HepG2 (cell line): ENCODE results near the gene DDR2.

Source experiments
- ELF4 ChIP-seq: sonication (generic); formaldehyde crosslinking; IDR thresholded peaks from 2 replicates; pipeline ENCODE4 v1.5.0; 2020; ENCODE audit warnings: missing genetic modification reagents, mild to moderate bottlenecking, moderate library complexity, borderline replicate concordance
- ETV6 ChIP-seq: sonication (generic); formaldehyde crosslinking; conservative IDR thresholded peaks from 2 replicates; pipeline ENCODE4 v1.4.0; 2020; ENCODE audit warnings: missing genetic modification reagents
- EZH2 ChIP-seq: conservative IDR thresholded peaks from 2 replicates; pipeline ENCODE4 v1.6.1; 2012; ENCODE audit warnings: mild to moderate bottlenecking, low read depth, low read length, moderate library complexity
- MEIS1 ChIP-seq: sonication (generic); formaldehyde crosslinking; IDR thresholded peaks from 2 replicates; pipeline ENCODE4 v1.9.0; 2021; ENCODE audit warnings: mild to moderate bottlenecking, missing genetic modification reagents, moderate library complexity, borderline replicate concordance
- POLR2A ChIP-seq, 2 experiments: IDR thresholded peaks; 2 replicates each; pipeline ENCODE4 v1.6.1; 2011; ENCODE audit warnings: low read depth in 2 of 2, low read length in 2 of 2, mild to moderate bottlenecking in 1 of 2, moderate library complexity in 1 of 2; ENCODE audit not compliant: insufficient read depth in 1 of 2
- POLR2AphosphoS5 ChIP-seq: IDR thresholded peaks from 2 replicates; pipeline ENCODE4 v1.6.1; 2012; ENCODE audit warnings: low read depth, low read length
- SMC3 ChIP-seq: IDR thresholded peaks from 2 replicates; pipeline ENCODE4 v1.6.1; 2011; ENCODE audit warnings: low read length, improper control_type of control experiment
- TARDBP ChIP-seq: sonication (generic); formaldehyde crosslinking; IDR thresholded peaks from 2 replicates; pipeline ENCODE4 v1.8.0; 2022; ENCODE audit warnings: mild to moderate bottlenecking, missing genetic modification reagents
- ZIK1 ChIP-seq: sonication (generic); formaldehyde crosslinking; IDR thresholded peaks from 2 replicates; pipeline ENCODE4 v1.5.0; 2020; ENCODE audit warnings: mild to moderate bottlenecking, low read depth, missing genetic modification reagents, borderline replicate concordance
- TF ChIP-seq, protein P1 (sequence below): sonication (generic); formaldehyde crosslinking; IDR thresholded peaks from 2 replicates; pipeline ENCODE4 v1.5.0; 2020; ENCODE audit warnings: mild to moderate bottlenecking, missing genetic modification reagents, moderate library complexity

DNA sequence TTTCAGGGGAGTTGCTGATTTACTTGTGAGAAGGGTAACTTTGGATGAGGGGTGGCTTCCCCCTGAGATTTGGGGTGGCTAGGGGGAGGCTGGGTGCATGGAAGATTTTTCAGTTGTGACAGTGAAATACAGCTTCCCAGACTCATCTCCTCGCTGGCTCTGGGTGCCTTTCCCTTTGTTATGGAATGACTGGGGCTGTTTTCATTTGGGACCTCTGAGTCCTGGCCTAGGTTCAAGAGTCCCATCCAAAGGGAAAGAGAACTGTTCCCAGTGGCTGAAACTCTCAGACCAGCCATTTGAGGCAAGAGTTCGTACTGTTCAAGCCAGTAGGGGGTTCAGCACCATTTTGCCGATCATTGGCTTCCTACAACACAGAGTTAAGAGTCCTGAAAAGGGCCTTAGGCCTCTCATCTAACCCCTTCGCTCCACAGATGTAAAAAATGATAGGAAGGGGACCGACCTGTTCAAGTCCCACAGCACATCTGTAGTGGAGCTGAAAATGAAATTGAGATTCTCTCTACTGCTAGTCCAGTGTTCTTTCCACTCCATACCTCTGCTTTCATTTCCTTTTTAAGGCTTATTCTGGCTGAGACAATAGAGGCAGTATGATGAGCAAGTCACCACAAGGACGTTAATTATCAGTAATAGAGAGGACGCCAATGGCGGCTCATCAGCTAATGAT lies 958 bp downstream of the DDR2 start:
- TF ChIP-seq ETV6 (CRISPR knock-in tag) (no peak), POLR2AphosphoS5 (no peak), MEIS1 (CRISPR knock-in tag) (no peak), ZIK1 (CRISPR knock-in tag) (no peak), SMC3 (no peak), EZH2 (no peak), POLR2A (IDR thresholded peaks at IDR 0.05; ENCODE audit: insufficient read depth in 1 of 2, low read depth in 2 of 2, low read length in 2 of 2) (no peak), ELF4 (CRISPR knock-in tag) (no peak), TARDBP (CRISPR knock-in tag) (no peak)
- TF ChIP-seq, protein P1, sequence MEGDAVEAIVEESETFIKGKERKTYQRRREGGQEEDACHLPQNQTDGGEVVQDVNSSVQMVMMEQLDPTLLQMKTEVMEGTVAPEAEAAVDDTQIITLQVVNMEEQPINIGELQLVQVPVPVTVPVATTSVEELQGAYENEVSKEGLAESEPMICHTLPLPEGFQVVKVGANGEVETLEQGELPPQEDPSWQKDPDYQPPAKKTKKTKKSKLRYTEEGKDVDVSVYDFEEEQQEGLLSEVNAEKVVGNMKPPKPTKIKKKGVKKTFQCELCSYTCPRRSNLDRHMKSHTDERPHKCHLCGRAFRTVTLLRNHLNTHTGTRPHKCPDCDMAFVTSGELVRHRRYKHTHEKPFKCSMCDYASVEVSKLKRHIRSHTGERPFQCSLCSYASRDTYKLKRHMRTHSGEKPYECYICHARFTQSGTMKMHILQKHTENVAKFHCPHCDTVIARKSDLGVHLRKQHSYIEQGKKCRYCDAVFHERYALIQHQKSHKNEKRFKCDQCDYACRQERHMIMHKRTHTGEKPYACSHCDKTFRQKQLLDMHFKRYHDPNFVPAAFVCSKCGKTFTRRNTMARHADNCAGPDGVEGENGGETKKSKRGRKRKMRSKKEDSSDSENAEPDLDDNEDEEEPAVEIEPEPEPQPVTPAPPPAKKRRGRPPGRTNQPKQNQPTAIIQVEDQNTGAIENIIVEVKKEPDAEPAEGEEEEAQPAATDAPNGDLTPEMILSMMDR (CRISPR knock-in tag), result no peak
